Measurements from ENCODE around the gene NCOA7. TPM values are rescaled to one million over a fixed set of nuclear protein-coding genes. Genes with fewer than 3 reads are reported as not detected.
"Not testable (repeated sequence)": the region's sequence is repeated elsewhere in the genome, so short reads cannot be mapped to it uniquely, and the experiment has no call there.

The NCOA7 gene
- total RNA-seq, 4 donors from 2014 or later: 11.1 to 28.4 (median 22.1) TPM

DNA sequence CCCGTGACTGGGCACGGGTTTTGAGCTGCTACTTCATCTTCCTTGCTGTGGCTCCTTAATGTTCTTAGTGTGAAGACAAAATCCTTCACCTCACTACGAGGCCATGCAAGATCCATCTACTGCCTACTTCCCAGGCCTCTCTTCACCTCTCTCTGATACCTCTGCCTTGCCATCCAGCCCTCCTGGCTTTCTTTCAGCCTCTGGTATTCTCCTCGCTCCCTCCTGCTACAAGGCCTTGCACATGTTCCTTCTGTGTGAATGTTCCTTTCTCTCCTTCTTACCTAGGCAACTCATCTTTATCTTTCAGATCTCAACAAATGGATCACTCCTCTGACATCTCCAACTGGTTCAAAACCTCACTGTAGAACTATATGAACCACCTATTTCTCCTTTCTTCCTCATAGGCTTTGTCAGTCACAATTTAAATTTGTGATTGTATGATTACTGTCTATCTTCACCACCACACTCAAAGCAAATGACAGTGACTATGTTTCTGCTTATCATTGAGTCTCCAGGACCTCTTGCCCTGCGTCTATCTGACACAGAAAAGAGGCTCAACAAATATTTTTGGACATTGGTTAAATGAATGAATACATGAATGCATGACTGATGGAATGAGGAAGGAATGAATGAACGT lies 21.5 kb upstream of the NCOA7 start:
- TF ChIP-seq, protein P1, sequence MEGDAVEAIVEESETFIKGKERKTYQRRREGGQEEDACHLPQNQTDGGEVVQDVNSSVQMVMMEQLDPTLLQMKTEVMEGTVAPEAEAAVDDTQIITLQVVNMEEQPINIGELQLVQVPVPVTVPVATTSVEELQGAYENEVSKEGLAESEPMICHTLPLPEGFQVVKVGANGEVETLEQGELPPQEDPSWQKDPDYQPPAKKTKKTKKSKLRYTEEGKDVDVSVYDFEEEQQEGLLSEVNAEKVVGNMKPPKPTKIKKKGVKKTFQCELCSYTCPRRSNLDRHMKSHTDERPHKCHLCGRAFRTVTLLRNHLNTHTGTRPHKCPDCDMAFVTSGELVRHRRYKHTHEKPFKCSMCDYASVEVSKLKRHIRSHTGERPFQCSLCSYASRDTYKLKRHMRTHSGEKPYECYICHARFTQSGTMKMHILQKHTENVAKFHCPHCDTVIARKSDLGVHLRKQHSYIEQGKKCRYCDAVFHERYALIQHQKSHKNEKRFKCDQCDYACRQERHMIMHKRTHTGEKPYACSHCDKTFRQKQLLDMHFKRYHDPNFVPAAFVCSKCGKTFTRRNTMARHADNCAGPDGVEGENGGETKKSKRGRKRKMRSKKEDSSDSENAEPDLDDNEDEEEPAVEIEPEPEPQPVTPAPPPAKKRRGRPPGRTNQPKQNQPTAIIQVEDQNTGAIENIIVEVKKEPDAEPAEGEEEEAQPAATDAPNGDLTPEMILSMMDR (IDR thresholded peaks at IDR 0.05): no peak
- TF ChIP-seq EP300 (IDR thresholded peaks at IDR 0.05) (no peak), POLR2A (IDR thresholded peaks at IDR 0.05) (no peak), POLR2AphosphoS5 (IDR thresholded peaks at IDR 0.05) (no peak)
- DNase-seq (ENCODE audit: low spot score in 2 of 2): no peak
- WGBS: 68% methylated on average over 6 of the region's 6 CpGs
- Histone ChIP-seq H3K9me3 (no peaks in the 10 kb centered on the region), H3K27me3 (peaks cover 4% of the 10 kb centered on the region), H3K4me3 (no peak overlapping the region), H3K36me3 (no peaks in the 10 kb centered on the region), H3K27ac (no peak overlapping the region), H3K4me1 (no peaks in the 10 kb centered on the region)

- no peak for DNase-seq (ENCODE audit: low spot score in 2 of 2)
- Histone ChIP-seq H3K36me3 (no peaks in the 10 kb centered on the region), H3K4me1 (no peaks in the 10 kb centered on the region), H3K9me3 (no peaks in the 10 kb centered on the region), H3K4me3 (no peak overlapping the region), H3K27ac (no peak overlapping the region), H3K27me3 (no peaks in the 10 kb centered on the region)
- 32% methylated on average over 4 of the region's 4 CpGs for WGBS
- TF ChIP-seq POLR2AphosphoS5 (IDR thresholded peaks at IDR 0.05) (no peak), POLR2A (IDR thresholded peaks at IDR 0.05) (no peak)
- TF ChIP-seq, protein P1 (IDR thresholded peaks at IDR 0.05): no peak
Measured at GRCh38 chr6:125773387-125774341, 17.1 kb upstream of the NCOA7 start.

DNA sequence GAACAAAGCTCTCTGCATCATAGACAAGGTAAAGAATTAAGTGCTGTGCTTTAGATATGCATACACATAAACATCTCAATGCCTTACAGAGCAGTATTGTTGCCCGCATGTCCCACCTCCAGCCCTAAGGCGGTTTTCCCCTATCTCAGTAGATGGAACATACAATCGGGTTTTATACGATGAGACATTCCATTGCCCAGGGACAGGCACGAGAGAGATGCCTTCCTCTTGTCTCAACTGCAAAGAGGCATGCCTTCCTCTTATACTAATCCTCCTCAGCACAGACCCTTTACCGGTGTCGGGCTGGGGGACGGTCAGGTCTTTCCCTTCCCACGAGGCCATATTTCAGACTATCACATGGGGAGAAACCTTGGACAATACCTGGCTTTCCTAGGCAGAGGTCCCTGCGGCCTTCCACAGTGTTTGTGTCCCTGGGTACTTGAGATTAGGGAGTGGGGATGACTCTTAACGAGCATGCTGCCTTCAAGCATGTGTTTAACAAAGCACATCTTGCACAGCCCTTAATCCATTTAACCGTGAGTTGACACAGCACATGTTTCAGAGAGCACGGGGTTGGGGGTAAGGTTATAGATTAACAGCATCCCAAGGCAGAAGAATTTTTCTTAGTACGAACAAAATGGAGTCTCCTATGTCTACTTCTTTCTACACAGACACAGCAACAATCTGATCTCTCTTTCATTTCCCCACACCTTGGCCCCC lies 14.5 kb upstream of the NCOA7 start:
- WGBS: 80% methylated on average over 14 of the region's 14 CpGs

GRCh38 chr6:125779924-125780539 lies 10.7 kb upstream of the NCOA7 start:
- peak; percentile 89 to 93 for DNase-seq (ENCODE audit: low spot score in 2 of 2)
- TF ChIP-seq, protein P1 (IDR thresholded peaks at IDR 0.05): peak; percentile 18 to 68
- peak in 2 of 3 donors; percentile 33 to 86 for TF ChIP-seq POLR2AphosphoS5 (IDR thresholded peaks at IDR 0.05)
- no peak for TF ChIP-seq POLR2A (IDR thresholded peaks at IDR 0.05)
- no peak for TF ChIP-seq EP300 (IDR thresholded peaks at IDR 0.05)
- H3K4me1 ChIP-seq: peaks cover 10% of the 10 kb centered on the region
- peak overlapping the region; percentile 53 for H3K4me3 ChIP-seq
- no peaks in the 10 kb centered on the region for H3K36me3 ChIP-seq
- H3K9me3 ChIP-seq: no peaks in the 10 kb centered on the region
- H3K27ac ChIP-seq: peak overlapping the region; percentile 96
- no peaks in the 10 kb centered on the region for H3K27me3 ChIP-seq
- 14% methylated on average over 17 of the region's 17 CpGs for whole genome bisulfite sequencing

More for the DNA sequence above, 14.5 kb upstream of the NCOA7 start:
- H3K27ac ChIP-seq; H3K9me3 ChIP-seq; H3K27me3 ChIP-seq; H3K4me3 ChIP-seq; H3K36me3 ChIP-seq; DNase-seq (ENCODE audit: low spot score in 2 of 2); H3K4me1 ChIP-seq: not testable (repeated sequence)

DNA sequence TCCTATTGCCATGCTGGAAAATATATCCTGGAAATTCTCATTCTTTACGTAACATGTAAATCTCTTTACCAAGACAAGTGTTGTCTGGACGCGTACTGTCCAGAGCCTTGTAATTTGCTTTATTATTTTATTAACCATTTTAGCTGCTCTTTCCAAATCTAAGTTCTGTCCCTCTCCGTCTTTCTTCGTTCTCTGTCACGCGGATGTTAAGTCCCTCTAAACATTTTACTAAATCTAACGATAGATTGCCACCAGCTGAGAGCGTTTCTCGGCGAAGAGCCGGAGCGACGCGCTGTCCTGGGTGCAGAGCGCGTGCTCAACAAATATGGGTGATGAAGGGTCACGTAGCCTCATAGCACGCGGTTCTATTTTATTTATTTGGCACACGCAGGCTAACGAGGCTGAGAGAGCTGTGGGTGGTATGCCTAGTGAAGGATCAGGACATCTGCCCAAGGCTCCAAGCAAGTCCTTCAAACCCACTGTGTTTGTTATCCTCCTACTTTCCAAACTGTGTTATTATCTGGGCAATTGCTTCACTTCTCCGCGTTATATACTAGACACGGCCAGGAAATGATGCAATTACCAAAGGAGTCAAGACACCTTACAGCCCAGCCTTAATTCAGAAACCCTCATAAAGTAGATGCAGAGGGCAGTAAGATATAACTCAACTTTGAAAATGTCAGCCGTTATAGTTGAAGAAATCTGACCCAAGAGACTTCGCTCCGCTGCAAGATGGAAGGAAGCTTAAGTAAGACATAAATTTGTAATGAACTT lies 10.0 kb upstream of the NCOA7 start:
- Histone ChIP-seq H3K36me3 (no peaks in the 10 kb centered on the region), H3K27ac (peak overlapping the region; percentile 96), H3K27me3 (no peaks in the 10 kb centered on the region), H3K4me3 (peak overlapping the region; percentile 53), H3K9me3 (no peaks in the 10 kb centered on the region), H3K4me1 (peaks cover 10% of the 10 kb centered on the region)
- TF ChIP-seq, protein P1 (IDR thresholded peaks at IDR 0.05): no peak
- TF ChIP-seq POLR2AphosphoS5 (IDR thresholded peaks at IDR 0.05) (peak in 2 of 3 donors; percentile 67 to 75), POLR2A (IDR thresholded peaks at IDR 0.05) (peak in 1 of 2 donors; percentile 58), EP300 (IDR thresholded peaks at IDR 0.05) (no peak)
- no peak for DNase-seq (ENCODE audit: low spot score in 2 of 2)
- WGBS: under 1% methylated on average over 28 of the region's 28 CpGs

Data from suprapubic skin (tissue), 4 donors.